ENCODE measurements around the gene LIF.
A peak's percentile ranks its signal among the peaks of the same experiment; 100 is the strongest.

LIF gene

DNA sequence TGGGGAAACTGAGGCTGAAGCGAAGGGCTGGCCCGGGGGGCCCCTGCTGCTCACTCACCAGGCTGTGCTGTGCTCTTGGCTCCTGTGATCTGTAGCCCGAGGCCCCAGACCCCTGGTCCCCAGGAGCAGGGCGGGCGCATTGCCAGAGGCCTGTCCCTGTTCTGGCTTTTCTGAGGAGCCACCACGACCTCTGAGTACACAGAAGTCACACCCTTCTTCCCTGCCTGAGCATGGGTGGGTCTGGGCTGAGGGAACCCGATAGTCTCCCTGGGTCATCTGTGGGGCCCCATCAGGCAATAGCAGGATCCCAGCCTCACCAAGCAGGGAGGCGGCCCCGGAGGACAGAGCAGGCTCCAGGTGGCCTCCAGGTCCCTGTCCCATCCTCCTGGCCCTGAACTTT lies 37.6 kb upstream of the LIF start:
- no peak for DNase-seq

DNA sequence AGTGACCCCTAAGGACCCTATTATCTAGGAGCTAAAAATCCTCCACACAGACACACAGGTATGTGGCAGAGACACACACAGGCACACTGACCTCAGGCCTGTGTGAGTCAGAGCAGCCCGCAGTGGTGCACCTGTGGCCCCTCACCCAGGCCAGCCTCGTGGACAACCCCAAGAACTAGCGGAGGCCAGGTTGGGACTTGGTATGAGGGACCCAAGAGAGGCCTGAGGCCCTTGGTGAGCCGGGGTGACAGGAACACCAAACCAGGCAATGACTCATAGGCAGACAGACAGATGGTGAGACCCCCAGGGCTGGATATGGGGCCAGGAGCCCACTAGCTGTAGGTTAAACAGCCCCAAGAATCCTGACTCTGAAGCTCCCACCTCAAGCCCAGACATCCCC lies 36.8 kb upstream of the LIF start:
- DNase-seq, result no peak

DNA sequence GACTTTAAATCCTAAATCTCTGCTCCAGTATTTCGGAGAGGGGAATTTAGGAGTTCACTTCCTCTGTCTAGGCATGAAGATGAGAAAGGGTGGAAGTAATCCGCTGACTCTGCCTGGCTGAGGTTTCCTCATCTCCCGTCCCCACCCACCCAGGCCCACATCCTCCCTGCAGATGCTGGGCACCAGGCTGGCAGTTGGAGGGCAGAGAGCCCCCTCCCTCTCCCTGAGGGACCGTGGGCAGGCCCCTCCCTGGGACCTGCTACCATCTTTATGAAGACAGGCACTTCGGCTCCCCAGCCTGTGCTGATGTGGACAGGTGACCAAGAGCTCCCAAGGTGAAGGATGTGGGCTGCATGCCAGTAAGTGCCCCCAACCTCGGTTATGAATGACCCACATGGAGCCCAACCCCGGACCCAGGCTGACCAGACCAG lies 36.1 kb upstream of the LIF start:
- DNase-seq, result no peak

DNA sequence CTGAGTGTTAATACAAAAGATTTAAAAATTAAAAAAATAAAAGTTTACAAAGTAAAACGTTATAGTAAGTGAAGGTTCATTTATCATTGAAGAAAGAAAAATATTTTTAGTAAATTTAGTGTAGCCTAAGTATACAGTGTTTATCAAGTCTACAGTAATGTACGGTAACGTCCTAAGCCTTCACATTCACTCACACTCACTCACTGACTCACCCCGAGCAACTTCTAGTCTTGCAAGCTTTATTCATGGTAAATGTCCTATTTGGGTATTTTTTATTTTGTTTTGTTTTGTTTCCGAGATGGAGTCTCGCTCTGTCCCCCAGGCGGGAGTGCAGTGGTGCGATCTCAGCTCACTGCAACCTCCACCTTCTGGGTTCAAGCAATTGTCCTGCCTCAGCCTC lies 33.9 kb upstream of the LIF start:
- no peak for DNase-seq

DNA sequence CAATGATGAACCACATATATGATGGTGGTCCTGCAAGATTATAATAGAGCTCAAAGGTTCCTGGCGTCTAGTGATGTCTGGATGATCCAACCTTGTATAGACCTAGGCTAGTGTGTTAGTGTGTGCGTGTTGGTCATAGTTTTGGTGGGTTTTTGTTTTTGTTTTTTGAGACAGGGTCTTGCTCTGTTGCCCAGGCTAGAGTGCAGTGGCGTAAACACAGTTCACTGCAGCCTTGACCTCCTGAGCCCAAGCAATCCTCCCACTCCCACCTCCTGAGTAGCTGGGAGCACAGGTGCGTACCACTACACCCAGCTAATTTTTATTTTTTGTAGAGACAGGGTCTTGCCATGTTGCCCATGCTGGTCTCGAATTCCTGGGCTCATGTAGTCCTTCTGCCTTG lies 33.4 kb upstream of the LIF start:
- DNase-seq, result no peak

DNA sequence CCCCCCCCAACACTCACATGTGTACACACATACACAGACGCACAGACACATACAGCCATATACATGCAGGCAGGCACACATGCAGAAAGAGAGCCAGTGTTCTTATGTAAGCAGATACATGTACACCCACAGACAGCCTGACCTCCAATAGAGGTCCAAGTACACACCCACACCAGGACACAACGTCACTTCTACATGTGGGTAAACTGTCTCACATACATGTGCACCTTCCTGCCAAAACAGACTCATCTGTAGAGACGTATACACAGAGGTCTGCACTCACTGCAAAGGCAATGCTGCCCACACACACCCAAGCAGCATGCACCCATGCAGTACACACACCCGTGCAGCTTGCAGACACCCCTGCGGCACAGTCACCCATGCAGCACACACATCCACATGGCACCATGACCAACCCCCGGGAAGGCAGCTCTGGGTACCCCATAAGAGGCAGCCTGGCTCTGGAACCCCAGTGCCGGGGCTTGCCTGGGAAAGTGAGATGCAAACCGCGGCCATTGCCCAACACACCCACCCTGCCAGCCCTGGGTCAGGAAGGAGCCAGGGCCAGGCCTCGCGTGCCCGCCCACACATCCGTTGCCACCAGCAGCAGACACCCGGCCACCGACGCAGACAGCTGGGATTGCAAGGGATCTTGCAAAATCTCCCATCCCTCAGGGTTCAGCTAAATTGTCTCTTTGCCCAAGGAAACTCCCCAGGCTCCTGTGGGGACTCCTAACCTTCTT lies 32.7 kb upstream of the LIF start:
- no peak for DNase-seq

DNA sequence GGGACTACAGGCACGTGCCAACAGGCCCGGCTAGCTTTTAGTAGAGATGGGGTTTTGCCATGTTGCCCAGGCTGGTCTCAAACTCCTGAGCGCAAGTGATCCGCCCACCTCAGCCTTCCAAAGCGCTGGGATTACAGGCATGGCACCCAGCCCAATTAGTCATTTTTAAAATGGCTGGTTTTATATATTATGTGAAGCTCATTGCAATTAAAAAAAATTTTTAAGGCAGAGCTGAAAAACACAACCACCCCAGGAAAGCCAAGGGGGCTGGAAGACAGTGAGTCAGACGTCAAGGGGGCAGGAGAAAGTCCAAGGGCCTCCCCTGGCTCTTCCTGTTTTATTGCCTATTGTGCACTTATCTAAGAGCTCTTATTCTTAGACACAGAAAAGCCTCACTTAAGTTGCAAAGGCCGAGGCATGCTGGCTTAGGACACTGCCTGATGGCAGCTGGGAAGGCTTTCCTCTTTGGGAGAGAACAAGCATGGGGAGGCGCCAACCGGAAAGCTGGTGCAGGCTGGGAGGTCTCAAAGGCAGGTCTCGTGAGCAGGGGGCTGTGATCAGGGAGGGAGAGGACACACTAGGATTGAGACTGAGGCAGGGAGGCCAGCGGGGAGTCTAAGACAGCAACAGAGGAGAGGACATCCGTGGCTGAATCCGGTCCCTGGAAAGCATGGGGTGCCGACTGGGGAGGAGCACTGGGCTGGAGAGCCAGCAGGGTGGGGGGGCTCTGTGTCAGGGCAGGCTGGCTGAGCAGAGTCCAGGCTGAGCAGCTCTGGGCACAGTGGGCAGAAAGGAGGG lies 31.2 kb upstream of the LIF start:
- DNase-seq, result no peak

DNA sequence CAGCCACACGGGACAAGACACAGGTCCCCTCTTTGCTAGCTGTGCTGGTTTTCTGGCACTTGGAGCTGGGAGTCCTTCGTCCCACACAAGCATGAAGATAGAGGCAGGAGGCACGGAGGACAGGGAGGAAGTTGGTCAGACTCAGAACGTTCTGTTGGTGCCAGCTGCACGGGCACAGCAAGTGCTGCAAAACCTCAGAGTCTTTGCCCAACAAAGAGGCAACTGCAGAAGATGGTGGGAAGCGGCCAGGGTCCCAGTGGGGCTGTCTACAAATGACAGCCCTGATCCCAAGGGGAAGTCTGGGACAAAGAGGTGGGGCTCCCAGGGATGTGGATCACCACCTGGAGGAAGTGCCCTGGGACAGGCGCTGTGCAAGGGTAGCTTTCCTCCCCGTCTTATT lies 29.5 kb upstream of the LIF start:
- DNase-seq, result no peak

DNA sequence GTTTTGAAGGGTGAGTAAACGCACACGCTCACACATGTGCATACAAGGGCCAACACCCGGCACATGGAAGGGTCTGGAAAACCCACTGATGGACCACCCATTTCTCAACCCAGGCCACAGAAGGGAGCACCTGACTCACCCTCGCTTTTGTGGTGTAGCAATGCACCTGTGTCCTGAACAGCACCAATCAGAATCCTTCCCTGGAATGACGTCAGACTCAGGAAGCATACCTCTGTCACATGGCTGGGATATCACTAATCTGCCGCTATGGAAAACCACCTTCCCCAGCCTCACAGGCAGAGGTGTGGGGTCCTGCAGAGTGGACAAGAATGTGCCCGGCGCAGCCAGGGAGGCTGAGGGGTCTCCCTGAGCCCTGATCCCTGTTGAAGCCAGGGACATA lies 29.1 kb upstream of the LIF start:
- no peak for DNase-seq

DNA sequence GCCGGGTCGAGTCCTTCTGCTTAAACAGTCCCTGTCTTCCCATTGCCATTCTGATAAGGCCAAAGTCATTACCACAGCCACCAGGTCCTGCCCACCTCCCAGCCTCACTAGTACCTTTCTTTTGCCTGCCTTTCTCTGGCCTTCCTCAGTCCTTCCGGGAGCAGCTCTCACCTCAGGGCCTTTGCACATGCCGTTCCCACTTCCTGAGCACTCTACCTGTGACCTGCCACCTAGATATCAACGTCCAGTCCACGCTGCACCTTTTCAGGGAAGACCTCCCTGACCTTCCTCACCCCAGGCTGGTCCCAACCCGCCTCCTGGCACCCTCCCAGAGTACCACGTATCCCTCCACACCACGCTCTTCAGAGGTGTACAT lies 27.9 kb upstream of the LIF start:
- no peak for DNase-seq

DNA sequence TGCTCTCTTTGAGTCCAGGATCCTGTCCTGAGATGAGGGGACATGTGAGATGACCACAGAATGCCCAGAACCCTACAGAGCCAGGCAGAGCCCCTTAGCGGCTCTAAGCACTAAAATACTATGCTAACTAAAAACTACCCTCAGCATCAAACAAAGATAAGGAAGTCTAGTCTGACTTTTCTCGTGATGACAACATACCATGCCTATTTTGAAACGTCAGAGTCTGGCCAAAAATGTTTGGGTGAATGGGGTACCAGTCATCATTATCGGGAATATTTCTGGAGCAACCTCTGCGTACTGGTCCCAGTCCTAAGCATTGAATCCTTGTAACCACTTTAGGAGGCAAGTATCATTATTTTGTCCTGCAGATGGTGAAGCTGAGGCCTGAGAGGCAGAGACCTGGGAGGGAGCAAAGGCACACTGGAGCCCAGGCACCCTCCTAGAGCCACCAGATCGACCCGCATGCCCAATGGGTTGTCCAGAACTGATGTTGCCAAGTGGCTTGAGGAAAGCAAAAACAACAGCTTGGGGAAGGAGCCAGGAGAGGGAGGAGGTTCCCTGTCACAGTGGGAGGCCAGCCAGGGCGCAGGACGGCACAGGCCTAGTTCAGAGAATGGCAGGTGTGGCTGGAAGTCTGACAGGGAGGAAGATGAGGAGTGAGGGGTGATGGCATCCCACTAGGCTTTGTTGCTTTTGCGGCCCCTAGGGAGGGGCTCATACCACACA lies 27.3 kb upstream of the LIF start:
- DNase-seq, result no peak

DNA sequence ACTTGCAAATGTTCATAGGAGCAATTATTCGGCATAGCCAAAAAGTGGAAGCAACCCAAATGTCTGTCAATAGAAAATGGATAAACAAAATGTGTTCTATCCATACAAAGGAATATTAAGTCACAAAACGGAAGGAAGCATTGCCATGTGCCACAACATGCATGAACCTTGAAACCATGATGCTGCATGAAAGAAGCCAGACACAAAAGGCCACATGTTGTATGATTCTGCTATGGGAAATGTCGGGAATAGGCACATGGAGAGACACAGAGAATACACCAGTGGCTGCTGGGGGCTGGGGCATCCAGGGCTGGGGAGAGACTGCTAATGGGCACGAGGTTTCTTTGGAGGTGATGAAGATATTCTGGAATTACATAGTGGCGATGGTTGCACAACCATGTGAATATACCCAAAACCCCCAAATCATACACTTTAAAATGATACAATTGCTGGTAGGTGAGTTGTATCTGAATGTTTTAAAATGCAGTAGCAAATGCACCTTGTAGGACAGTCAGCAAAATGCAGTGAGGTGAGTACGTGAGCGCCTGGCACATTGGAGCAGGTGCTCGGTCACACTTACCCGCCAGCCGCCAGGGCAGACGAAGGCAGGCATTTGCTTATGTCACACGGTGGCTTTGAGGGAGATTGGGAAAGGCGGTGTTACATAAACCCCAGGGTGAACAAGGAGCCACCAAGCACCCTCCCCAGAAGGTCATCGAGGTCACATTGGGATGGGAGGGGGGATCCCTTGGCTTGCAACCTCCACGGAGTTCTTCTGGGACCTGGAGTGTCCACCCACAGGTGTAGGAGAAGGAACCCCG lies 26.4 kb upstream of the LIF start:
- DNase-seq, result no peak

DNA sequence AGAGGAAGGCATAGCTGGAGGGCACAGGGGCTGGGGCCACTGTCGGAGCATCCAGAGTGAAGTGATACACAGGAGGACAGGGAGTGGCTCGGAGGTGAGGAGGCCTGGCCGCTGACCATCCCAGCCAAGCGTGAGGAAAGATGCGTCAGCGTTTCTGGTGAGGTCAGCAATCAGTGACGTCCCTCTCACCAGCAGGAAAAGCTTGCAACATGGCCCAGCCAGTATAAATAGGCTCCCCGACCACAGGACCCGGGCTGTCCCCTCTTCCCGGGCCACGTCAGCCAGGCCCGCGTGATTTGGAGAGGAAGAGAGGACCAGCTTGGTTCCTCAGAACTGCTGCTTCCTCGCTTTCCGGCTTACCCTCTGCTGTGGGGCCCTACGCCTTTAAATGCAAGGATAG lies 24.3 kb upstream of the LIF start:
- DNase-seq, result no peak

DNA sequence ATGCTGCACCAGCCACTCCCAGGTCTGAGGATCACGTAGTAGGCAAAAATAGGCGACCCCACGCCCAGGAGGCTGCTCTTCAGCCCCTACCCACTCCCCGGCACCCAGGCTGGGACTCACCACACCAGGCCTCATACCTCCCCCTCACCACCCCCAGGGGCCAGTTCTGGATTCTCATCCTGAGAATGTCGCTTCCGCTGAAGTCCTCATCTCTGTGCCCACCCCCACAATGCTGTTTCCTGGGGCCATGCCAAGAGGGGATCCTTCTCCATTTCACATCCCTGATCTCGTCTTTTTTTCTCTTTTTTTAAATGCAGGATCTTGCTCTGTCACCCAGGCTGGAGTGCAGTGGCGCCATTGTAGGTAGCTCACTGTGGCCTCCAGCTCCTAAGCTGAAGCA lies 21.8 kb upstream of the LIF start:
- DNase-seq, result no peak

DNA sequence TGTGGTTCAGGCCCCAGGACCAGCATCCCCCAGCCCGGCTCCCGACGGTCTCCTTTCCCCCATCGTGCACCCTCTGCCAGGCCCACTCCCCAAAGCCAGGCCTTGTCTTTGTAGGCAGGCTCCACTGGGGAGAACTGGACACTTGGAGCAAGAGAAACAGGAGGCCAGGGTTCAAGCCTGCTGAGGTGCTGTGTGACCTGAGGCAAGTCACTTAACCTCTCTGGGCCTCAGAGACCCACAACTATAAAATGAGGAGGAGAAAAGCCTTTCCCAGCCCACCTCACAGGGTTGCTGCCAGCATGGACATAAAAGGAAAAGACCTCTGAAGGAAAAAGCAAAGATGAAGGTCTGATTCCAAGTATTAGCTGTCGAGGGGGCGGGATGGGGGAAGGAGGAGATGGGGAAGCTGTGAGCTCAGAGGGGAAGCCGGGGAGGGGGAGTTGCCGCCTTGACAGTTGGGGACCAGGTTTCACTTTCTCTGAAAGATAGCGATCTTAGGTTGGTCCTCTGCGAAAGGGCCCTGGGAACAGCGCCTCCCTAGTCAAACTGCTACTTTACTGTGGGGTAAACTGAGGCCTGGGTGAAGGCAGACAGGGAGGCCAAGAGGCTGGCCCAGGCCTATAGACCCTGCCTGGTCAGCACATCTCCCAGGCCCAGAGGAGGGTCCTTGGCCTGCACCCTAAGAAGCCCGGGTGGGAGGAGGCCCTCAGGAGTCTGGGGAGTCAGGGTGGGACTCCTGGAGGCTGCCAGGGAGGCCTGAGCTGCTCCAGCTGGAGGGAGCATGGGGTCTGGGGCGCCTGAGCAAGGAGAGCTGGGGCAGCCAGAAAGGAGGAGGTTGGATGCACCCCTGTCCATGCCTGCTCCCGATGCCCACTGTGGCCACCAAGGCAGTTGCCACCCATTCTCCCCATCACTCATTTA lies 21.1 kb upstream of the LIF start:
- DNase-seq, result peak; percentile 53

DNA sequence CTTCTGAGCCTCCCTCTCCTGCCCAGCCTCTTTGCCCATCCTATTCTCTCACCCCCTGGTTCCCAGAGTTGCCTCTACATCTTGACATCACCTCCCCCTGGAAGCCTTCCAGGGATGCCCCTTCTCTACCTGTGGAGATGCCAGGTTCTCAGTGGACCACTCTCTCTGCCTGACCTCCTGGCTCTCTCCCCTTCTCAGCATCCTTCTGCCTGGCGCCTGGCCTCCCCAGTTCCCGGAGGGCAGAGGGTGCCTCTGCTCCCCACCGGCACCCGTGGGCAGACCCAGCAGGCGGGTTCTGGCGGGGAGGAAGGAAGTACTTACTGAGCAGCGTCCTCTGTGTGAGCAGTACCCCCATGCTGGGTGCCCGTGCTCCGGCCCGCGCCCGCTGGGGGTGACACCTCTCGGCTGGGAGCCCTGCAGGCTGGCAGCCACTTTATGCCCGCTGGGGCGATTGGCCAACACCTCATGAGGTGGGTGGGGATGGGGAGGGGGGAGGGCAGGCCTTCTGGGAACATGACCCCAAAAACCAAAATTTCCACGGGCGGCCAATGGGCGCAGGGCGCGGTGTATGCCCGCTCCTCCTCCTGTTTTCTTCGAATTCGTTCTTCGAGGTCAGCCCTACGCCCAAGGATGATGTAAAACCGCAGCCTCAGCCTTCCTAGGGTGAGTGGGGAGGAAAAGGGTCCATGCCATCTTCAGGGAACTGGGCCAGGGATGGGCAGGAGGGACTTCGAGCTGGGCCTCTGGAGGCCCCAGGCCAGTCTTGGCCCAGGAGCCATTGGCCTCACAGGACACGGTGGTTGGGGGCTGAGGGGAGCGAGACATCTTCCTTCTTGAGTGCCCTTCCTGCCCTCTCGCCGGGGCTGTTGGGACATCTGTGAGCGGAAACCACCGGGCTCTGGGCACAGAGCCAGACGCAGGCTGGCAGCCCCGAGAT lies 20.2 kb upstream of the LIF start, which contains the start of gene OSM:
Gene OSM, minus strand, starts transcription at position 407 of the 937 bp plus-strand sequence. Its CDS starts 52 bp downstream, at position 355.
- DNase-seq, result peak; percentile 68

DNA sequence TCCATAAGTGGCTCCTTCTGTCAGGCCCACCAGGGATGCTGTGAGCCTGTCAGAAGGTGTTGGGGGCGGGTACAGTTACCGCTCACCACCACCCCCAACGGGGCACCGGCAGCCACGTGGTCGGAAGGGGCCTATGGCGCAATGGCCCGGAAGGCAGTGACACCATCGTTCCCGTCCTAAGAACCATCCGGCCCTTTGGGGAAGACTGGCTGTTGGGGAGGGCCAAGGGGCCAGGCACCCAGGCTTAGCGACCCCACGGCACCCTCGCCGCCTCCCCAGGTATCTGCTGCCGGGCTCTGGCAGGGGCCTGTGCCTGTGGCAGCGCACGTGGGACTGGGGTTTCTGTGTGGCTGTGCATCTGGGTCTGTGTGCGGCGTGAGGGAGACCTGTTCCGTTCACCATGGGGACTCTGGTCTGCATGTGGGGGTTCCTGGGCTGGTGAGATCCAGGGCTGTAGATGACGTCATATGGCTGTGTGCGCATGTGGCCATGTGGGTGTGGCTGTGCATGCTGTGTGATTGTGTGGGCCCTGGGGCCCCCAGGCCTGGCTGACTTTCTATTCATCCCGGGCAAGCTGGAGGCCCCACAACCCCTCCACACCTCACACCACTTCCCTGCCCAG lies 19.4 kb upstream of the LIF start:
- DNase-seq, result peak; percentile 88

DNA sequence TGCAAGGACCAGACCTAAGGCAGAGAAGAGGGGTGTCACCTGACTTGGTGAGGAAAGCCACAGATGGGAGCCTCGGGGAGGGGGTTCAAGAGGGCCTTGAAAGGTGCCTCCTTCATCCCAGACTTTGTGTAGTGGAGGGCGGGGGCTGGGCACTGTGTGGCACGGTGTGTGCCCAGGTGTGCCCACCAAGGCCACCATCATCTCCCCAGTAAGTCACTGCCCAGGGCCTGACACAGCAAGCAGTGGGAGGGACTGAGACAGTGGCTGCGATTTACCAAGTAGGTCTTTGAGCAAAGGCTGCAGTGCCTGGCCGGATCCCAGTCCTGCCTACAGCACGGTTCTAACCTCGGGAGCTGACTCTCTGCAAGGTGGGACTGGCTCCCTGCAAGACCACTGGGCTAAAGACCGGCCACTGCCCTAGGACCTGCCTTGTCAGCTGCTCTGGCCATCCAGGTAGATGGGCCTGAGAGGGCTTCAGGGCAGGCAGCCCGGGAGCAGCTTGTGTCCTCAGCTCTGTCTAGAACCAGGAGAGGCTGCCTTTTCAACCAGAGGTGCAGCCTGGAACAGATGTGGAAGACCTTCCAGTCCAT lies 18.7 kb upstream of the LIF start:
- DNase-seq, result no peak

DNA sequence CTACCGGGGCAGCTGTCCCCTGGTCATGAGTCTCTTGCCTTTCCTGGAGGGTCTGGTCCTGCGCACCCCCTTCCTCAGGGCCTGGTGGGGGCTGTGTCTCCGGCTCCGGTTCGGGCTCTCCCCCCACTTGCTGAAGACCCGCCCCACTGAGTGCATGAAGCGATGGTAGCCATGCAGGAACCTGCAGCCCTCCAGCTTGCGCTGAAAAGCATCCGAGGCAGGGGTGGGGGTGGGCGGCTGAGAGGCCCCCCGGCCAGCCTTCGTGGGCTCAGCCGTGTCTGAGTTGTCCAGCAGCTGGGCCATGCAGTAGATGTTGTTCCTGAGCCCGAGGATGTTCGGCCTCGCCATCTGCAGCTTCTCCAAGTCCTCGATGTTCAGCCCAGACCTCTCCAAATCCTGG lies 17.3 kb upstream of the LIF start:
- no peak for DNase-seq

Measured in activated naive CD4-positive, alpha-beta T cell treated with Interleukin-2 at 50 U/mL for 16 hours (primary cell).